Lung (tissue), 12 donors: ENCODE measurements around the gene PHKB. TPM values are rescaled to one million over a fixed set of nuclear protein-coding genes. Genes with fewer than 3 reads are reported as not detected.

Experiments used
- ATAC-seq: fragments of 200-7000 bp; cut with Tn5 transposase; one replicate; pipeline ENCODE4 v1.9.1; 2020; ENCODE audit warnings: moderate number of reproducible peaks; ENCODE audit not compliant: insufficient read depth, low FRiP score
- DNase-seq, 3 donors: peaks; one replicate each; pipeline ENCODE4 v3.0.0-alpha.2; 2013 to 2017
- H3K27ac ChIP-seq, 2 donors: one replicate each; pipeline ENCODE4 v1.5.1; 2013; ENCODE audit warnings: mild to moderate bottlenecking in 2 of 2, moderate library complexity in 2 of 2, control low read depth in 1 of 2, inconsistent platforms in 1 of 2, low read depth in 1 of 2, low read length in 1 of 2
- H3K27me3 ChIP-seq, 3 donors: one replicate each; pipeline ENCODE4 v1.5.1; 2013; ENCODE audit warnings: low read length in 2 of 3; ENCODE audit not compliant: control insufficient read depth in 3 of 3, insufficient read depth in 3 of 3
- H3K36me3 ChIP-seq, 4 donors: one replicate each; pipeline ENCODE4 v1.5.1; 2013; ENCODE audit warnings: low read length in 4 of 4, mild to moderate bottlenecking in 1 of 4, moderate library complexity in 1 of 4; ENCODE audit not compliant: control insufficient read depth in 4 of 4, insufficient read depth in 4 of 4
- H3K4me1 ChIP-seq, 5 donors: one replicate each; pipeline ENCODE4 v1.5.1; 2013; ENCODE audit warnings: low read length in 5 of 5, mild to moderate bottlenecking in 2 of 5, moderate library complexity in 1 of 5; ENCODE audit not compliant: control insufficient read depth in 5 of 5, insufficient read depth in 5 of 5
- H3K4me3 ChIP-seq: one replicate; pipeline ENCODE4 v1.5.1; 2013; ENCODE audit warnings: mild to moderate bottlenecking, control low read depth, moderate library complexity
- H3K9ac ChIP-seq, 2 donors: one replicate each; pipeline ENCODE4 v1.5.1; 2013; ENCODE audit warnings: low read length in 2 of 2, control low read depth in 1 of 2; ENCODE audit not compliant: insufficient read depth in 1 of 2
- H3K9me3 ChIP-seq, 4 donors: one replicate each; pipeline ENCODE4 v1.5.1; 2013; ENCODE audit warnings: low read length in 3 of 4, mild to moderate bottlenecking in 1 of 4, moderate library complexity in 1 of 4; ENCODE audit not compliant: control insufficient read depth in 4 of 4, insufficient read depth in 3 of 4
- CTCF ChIP-seq: IDR thresholded peaks from 2 replicates; pipeline ENCODE4 v1.5.1; 2012; ENCODE audit warnings: mild to moderate bottlenecking; ENCODE audit errors: control extremely low read depth, extremely low read depth
- WGBS, 2 donors: extraction: QIAGEN DNeasy Blood & Tissue Kit; methylation state at CpG; one replicate each; pipeline ENCODE4 v1.1.7; 2013; 5-methylcytosine and 5-hydroxymethylcytosine counted together
- polyA plus RNA-seq, 2 donors: library from polyadenylated mRNA; stranded (reverse); fragments of 200-250 nt; gene quantifications; one replicate each; pipeline ENCODE4 v1.2.1, GENCODE V29; 2013
- total RNA-seq, 2 donors: library from RNA; depleted of rRNA in 1 of 2; stranded (reverse); fragments of >200 nt in 1 of 2; gene quantifications; one replicate each; pipeline ENCODE4 v1.2.1, GENCODE V29; 2014 to 2021
- donor health status: control.
- donor health status: control.
- donor health status: Bipolar disorder and iron deficiency.
- donor health status: healthy.
- donor health status: DM: yes; HTN: yes; CAD: no.

Gene PHKB
- total and polyA plus RNA-seq, 4 donors = 21.2 to 134 (median 49.6) TPM

GRCh38 chr16:47490471-47490870 lies 29.3 kb downstream of the PHKB start:
- TF ChIP-seq CTCF = no peak

GRCh38 chr16:47492036-47492427 lies 30.9 kb downstream of the PHKB start:
- H3K36me3 ChIP-seq = peaks cover 0 to 10% (median 4%) of the 10 kb centered on the region in 4 donors
- ATAC-seq (no peak), DNase-seq (no peak)
- 54 to 75% methylated on average over 1 of the region's 1 CpG for WGBS, 2 donors
- H3K9me3 ChIP-seq = peaks cover 0 to 11% (median 7%) of the 10 kb centered on the region in 4 donors
- no peak for TF ChIP-seq CTCF
- no peaks in the 10 kb centered on the region for H3K27me3 ChIP-seq
- H3K27ac ChIP-seq = no peak overlapping the region
- no peak overlapping the region for H3K9ac ChIP-seq
- no peak overlapping the region for H3K4me3 ChIP-seq
- peaks cover 0 to 12% (median 0%) of the 10 kb centered on the region in 5 donors for H3K4me1 ChIP-seq

More at GRCh38 chr16:47490471-47490870, 29.3 kb downstream of the PHKB start:
- Histone ChIP-seq H3K4me1 (peaks cover 0 to 12% (median 0%) of the 10 kb centered on the region in 5 donors), H3K9me3 (peaks cover 0 to 11% (median 7%) of the 10 kb centered on the region in 4 donors), H3K27me3 (no peaks in the 10 kb centered on the region), H3K27ac (no peak overlapping the region), H3K36me3 (peaks cover 1 to 10% (median 4%) of the 10 kb centered on the region in 4 donors), H3K4me3 (no peak overlapping the region), H3K9ac (no peak overlapping the region)
- no peak for ATAC-seq
- no peak for DNase-seq

- Histone ChIP-seq H3K4me3 (no peak overlapping the region), H3K36me3 (peaks cover 0 to 8% (median 2%) of the 10 kb centered on the region in 4 donors), H3K27ac (peak overlapping the region; percentile 53 to 72), H3K27me3 (no peaks in the 10 kb centered on the region), H3K9ac (no peak overlapping the region), H3K9me3 (peaks cover 0 to 11% (median 7%) of the 10 kb centered on the region in 4 donors), H3K4me1 (peaks cover 0 to 12% (median 0%) of the 10 kb centered on the region in 5 donors)
- peak; percentile 90 for ATAC-seq
- 58 to 68% methylated on average over 10 of the region's 10 CpGs for WGBS, 2 donors
- peak; percentile 18 to 51 (median 41) for DNase-seq
- TF ChIP-seq CTCF = no peak
These were observed 31.6 kb downstream of the PHKB start for GRCh38 chr16:47492428-47493377.
